Suprapubic skin (tissue), 4 donors: Measurements from ENCODE around the gene MYH14.

Experiments used
- CTCF ChIP-seq, 2 donors: fragments of 200-600 bp in 1 of 2; fragments of 450-650 bp in 1 of 2; sonication (generic) in 1 of 2; IDR thresholded peaks; one replicate each; pipeline ENCODE4 v1.5.1; 2016 to 2019; ENCODE audit warnings: antibody characterized with exemption in 2 of 2, mild to moderate bottlenecking in 1 of 2, moderate library complexity in 1 of 2
- EP300 ChIP-seq: sonication (generic); formaldehyde crosslinking; IDR thresholded peaks from one replicate; pipeline ENCODE4 v1.6.1; 2017; ENCODE audit warnings: antibody characterized with exemption
- POLR2A ChIP-seq, 2 donors: fragments of 450-650 bp; IDR thresholded peaks; one replicate each; pipeline ENCODE4 v1.6.1; 2017; ENCODE audit warnings: antibody characterized with exemption in 2 of 2, mild to moderate bottlenecking in 2 of 2, moderate library complexity in 2 of 2
- POLR2AphosphoS5 ChIP-seq, 3 donors: sonication (generic); formaldehyde crosslinking; IDR thresholded peaks; one replicate each; pipeline ENCODE4 v1.6.1; 2017; ENCODE audit warnings: antibody characterized with exemption in 3 of 3

- TF ChIP-seq POLR2A (IDR thresholded peaks at IDR 0.05) (no peak), CTCF (IDR thresholded peaks at IDR 0.05) (no peak), POLR2AphosphoS5 (IDR thresholded peaks at IDR 0.05) (no peak), EP300 (no peak)
Observed at GRCh38 chr19:50280074-50280473, 76.7 kb downstream of the MYH14 start.
